GM19372 (cell line): ENCODE data around the gene CFTR.
A peak's percentile ranks its signal among the peaks of the same experiment; 100 is the strongest.
"Not testable (repeated sequence)": the region's sequence is repeated elsewhere in the genome, so short reads cannot be mapped to it uniquely, and the experiment has no call there.

Experiments used
- ATAC-seq: cut with Tn5 transposase; IDR thresholded peaks from one replicate; pipeline ENCODE4 v1.9.1; 2021; ENCODE audit warnings: mild to moderate bottlenecking, low read depth, moderate library complexity; ENCODE audit not compliant: unreplicated experiment

Gene CFTR

GRCh38 chr7:117679120-117679519 lies 199.3 kb downstream of the CFTR start:
- ATAC-seq = no peak

- no peak for ATAC-seq
These were observed 203.0 kb downstream of the CFTR start for GRCh38 chr7:117682681-117683385.

- ATAC-seq = no peak
These were observed 203.8 kb downstream of the CFTR start for GRCh38 chr7:117683430-117684175.

GRCh38 chr7:117685795-117686194 lies 206.0 kb downstream of the CFTR start:
- ATAC-seq = no peak

GRCh38 chr7:117686311-117686935 lies 206.6 kb downstream of the CFTR start:
- no peak for ATAC-seq

GRCh38 chr7:117688126-117688525 lies 208.3 kb downstream of the CFTR start:
- no peak for ATAC-seq

GRCh38 chr7:117689406-117689805 lies 209.6 kb downstream of the CFTR start:
- ATAC-seq = no peak

GRCh38 chr7:117690147-117690546 lies 210.3 kb downstream of the CFTR start:
- no peak for ATAC-seq

- ATAC-seq = no peak
These were observed 212.5 kb downstream of the CFTR start for GRCh38 chr7:117692338-117692737.

GRCh38 chr7:117698018-117698417 lies 218.2 kb downstream of the CFTR start:
- ATAC-seq = no peak

- no peak for ATAC-seq
These were observed 224.2 kb downstream of the CFTR start for GRCh38 chr7:117704063-117704462.

- no peak for ATAC-seq
These were observed 225.8 kb downstream of the CFTR start for GRCh38 chr7:117705630-117706029.

- ATAC-seq = no peak
These were observed 226.4 kb downstream of the CFTR start for GRCh38 chr7:117706210-117706609.

- ATAC-seq = no peak
These were observed 227.3 kb downstream of the CFTR start for GRCh38 chr7:117707080-117707479.

- ATAC-seq = not testable (repeated sequence)
These were observed 228.3 kb downstream of the CFTR start for GRCh38 chr7:117708173-117708572.

GRCh38 chr7:117711556-117711955 lies 231.7 kb downstream of the CFTR start:
- no peak for ATAC-seq

- ATAC-seq = peak; percentile 79
These were observed 236.1 kb downstream of the CFTR start for GRCh38 chr7:117715784-117716445.

- no peak for ATAC-seq
These were observed 237.0 kb downstream of the CFTR start for GRCh38 chr7:117716707-117717299.

GRCh38 chr7:117717357-117717756 lies 237.5 kb downstream of the CFTR start:
- no peak for ATAC-seq
